HG02870 (cell line): ENCODE measurements around the gene ANKRD63.

ENCODE experiments used
- ATAC-seq: cut with Tn5 transposase; IDR thresholded peaks from one replicate; pipeline ENCODE4 v1.9.1; 2021; ENCODE audit warnings: mild to moderate bottlenecking, moderate library complexity; ENCODE audit not compliant: unreplicated experiment

ANKRD63 gene

GRCh38 chr15:40295877-40296560, 13.2 kb upstream of the ANKRD63 start:
- ATAC-seq = no peak

GRCh38 chr15:40295297-40295696, 12.4 kb upstream of the ANKRD63 start:
- no peak for ATAC-seq

- no peak for ATAC-seq
Measured at GRCh38 chr15:40293905-40294895, 11.3 kb upstream of the ANKRD63 start.

- no peak for ATAC-seq
Measured at GRCh38 chr15:40293006-40293405, 10.1 kb upstream of the ANKRD63 start.

- ATAC-seq = no peak
Measured at GRCh38 chr15:40292246-40292645, 9.4 kb upstream of the ANKRD63 start.

- ATAC-seq = no peak
Measured at GRCh38 chr15:40290918-40291574, 8.2 kb upstream of the ANKRD63 start.

- no peak for ATAC-seq
Measured at GRCh38 chr15:40290545-40290917, 7.7 kb upstream of the ANKRD63 start.

GRCh38 chr15:40289140-40289775, 6.4 kb upstream of the ANKRD63 start:
- no peak for ATAC-seq

- ATAC-seq = no peak
Measured at GRCh38 chr15:40287968-40288367, 5.1 kb upstream of the ANKRD63 start.

- ATAC-seq = no peak
Measured at GRCh38 chr15:40287505-40287904, 4.6 kb upstream of the ANKRD63 start.

GRCh38 chr15:40286794-40287193, 3.9 kb upstream of the ANKRD63 start:
- ATAC-seq = no peak

GRCh38 chr15:40286061-40286532, 3.2 kb upstream of the ANKRD63 start:
- no peak for ATAC-seq

- no peak for ATAC-seq
Measured at GRCh38 chr15:40285554-40286011, 2.7 kb upstream of the ANKRD63 start.

GRCh38 chr15:40285151-40285550, 2.3 kb upstream of the ANKRD63 start:
- ATAC-seq = no peak

GRCh38 chr15:40283615-40284300, 894 bp upstream of the ANKRD63 start:
- no peak for ATAC-seq

- no peak for ATAC-seq
Measured at GRCh38 chr15:40282147-40282868, 556 bp downstream of the ANKRD63 start.

GRCh38 chr15:40281801-40282146, 1.1 kb downstream of the ANKRD63 start:
- no peak for ATAC-seq

- no peak for ATAC-seq
Measured at GRCh38 chr15:40281057-40281800, 1.6 kb downstream of the ANKRD63 start.
